ENCODE results near the gene TCP11L2. TPM values are rescaled to one million over a fixed set of nuclear protein-coding genes. Genes with fewer than 3 reads are reported as not detected.

Gene TCP11L2
- total RNA-seq, 4 donors from 2014 or later, result 35.4 to 59.8 (median 41.5) TPM

DNA sequence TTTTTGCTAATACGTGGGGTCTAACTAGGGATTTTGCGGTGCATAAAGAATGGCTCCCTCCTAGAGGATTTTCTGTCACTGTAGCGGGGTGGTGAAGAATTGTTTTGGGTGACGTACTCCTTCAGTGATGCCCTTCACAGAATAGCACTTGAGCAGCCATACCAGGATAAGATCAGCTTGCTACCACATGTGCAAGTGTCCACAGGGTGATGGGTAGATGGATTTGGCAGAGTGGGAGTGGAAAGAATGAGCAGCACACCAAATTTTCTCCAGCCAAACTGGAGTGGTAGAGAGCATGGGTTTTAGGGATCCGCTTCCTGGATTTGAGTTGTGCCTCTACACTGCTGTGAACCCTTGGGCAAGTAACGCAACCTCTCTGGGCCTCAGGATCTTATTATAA is 2.3 kb downstream of the TCP11L2 start:
- H3K36me3 ChIP-seq, result no peaks in the 10 kb centered on the region
- no peak for ATAC-seq
- TF ChIP-seq, protein P1, sequence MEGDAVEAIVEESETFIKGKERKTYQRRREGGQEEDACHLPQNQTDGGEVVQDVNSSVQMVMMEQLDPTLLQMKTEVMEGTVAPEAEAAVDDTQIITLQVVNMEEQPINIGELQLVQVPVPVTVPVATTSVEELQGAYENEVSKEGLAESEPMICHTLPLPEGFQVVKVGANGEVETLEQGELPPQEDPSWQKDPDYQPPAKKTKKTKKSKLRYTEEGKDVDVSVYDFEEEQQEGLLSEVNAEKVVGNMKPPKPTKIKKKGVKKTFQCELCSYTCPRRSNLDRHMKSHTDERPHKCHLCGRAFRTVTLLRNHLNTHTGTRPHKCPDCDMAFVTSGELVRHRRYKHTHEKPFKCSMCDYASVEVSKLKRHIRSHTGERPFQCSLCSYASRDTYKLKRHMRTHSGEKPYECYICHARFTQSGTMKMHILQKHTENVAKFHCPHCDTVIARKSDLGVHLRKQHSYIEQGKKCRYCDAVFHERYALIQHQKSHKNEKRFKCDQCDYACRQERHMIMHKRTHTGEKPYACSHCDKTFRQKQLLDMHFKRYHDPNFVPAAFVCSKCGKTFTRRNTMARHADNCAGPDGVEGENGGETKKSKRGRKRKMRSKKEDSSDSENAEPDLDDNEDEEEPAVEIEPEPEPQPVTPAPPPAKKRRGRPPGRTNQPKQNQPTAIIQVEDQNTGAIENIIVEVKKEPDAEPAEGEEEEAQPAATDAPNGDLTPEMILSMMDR (IDR thresholded peaks at IDR 0.05), result no peak
- TF ChIP-seq EP300 (IDR thresholded peaks at IDR 0.05), result no peak
- TF ChIP-seq POLR2A (IDR thresholded peaks at IDR 0.05), result no peak
- no peak for TF ChIP-seq POLR2AphosphoS5 (IDR thresholded peaks at IDR 0.05)
- H3K9me3 ChIP-seq, result no peaks in the 10 kb centered on the region
- WGBS, 2 donors (ENCODE audit: low coverage in 1 of 2), result 70 to 82% methylated on average over 3 to 4 of the region's 6 CpGs
- H3K27me3 ChIP-seq, result no peaks in the 10 kb centered on the region
- H3K4me1 ChIP-seq, result peaks cover 2 to 83% (median 22%) of the 10 kb centered on the region in 3 donors
- H3K27ac ChIP-seq, result peak overlapping the region in 2 of 4 donors; percentile 92 to 95
- H3K4me3 ChIP-seq, result peak overlapping the region in 1 of 2 donors; percentile 71

DNA sequence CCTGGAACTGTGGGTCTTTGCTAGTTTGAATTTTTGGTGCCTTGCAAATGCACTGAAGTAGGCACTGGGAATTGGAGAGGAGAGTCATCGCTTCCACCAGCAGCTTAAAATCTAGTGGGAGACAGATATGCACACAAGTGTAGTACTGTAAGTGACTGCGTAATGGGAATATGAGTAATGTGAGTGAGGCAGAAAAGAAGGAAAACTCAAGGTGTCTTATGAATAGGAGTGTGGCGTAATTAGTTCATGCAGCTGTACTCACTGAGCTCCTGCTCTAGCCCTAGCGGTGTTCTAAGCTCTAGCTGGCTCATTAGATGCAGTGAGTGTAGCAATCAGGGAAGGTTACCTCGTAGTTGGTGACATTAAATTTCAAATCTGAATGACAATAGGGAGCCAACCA is 2.8 kb downstream of the TCP11L2 start:
- H3K27me3 ChIP-seq, result no peaks in the 10 kb centered on the region
- 74 to 89% methylated on average over 4 to 5 of the region's 5 CpGs for WGBS, 2 donors (ENCODE audit: low coverage in 1 of 2)
- H3K4me1 ChIP-seq, result peaks cover 2 to 85% (median 22%) of the 10 kb centered on the region in 3 donors
- H3K36me3 ChIP-seq, result no peaks in the 10 kb centered on the region
- no peak for ATAC-seq
- no peak overlapping the region for H3K4me3 ChIP-seq
- no peaks in the 10 kb centered on the region for H3K9me3 ChIP-seq
- TF ChIP-seq POLR2A (IDR thresholded peaks at IDR 0.05), result no peak
- TF ChIP-seq, protein P1 (IDR thresholded peaks at IDR 0.05), result no peak
- TF ChIP-seq EP300 (IDR thresholded peaks at IDR 0.05), result no peak
- H3K27ac ChIP-seq, result no peak overlapping the region

DNA sequence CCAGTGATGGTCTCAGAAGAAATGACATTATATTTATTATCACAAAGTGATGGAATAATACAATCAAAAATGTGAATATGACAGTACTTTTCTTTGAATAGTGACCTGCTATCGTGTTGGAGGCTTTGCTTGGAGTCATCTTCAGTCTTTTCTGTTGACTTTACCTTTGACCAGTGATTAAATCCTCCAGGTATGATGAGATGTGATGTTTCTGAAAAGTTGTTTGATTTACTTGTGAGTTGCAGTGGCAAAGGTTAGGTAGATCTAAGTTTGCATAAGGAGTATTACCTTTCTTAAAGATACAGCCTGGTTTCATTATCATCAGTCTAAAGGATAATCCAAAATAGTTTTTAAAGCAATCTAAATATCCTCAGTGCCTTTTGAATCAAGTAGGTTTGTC is 4.6 kb downstream of the TCP11L2 start:
- 38 to 84% methylated on average over 1 of the region's 1 CpG for WGBS, 2 donors (ENCODE audit: low coverage in 1 of 2)
- TF ChIP-seq POLR2AphosphoS5 (IDR thresholded peaks at IDR 0.05) (no peak), POLR2A (IDR thresholded peaks at IDR 0.05) (no peak), EP300 (IDR thresholded peaks at IDR 0.05) (no peak)
- TF ChIP-seq, protein P1 (IDR thresholded peaks at IDR 0.05), result no peak
- H3K9me3 ChIP-seq, result no peaks in the 10 kb centered on the region
- H3K36me3 ChIP-seq, result peaks cover 0 to 10% of the 10 kb centered on the region in 2 donors
- no peak for ATAC-seq
- no peak overlapping the region for H3K27ac ChIP-seq
- H3K27me3 ChIP-seq, result no peaks in the 10 kb centered on the region
- no peak overlapping the region for H3K4me3 ChIP-seq
- peaks cover 2 to 83% (median 16%) of the 10 kb centered on the region in 3 donors for H3K4me1 ChIP-seq

DNA sequence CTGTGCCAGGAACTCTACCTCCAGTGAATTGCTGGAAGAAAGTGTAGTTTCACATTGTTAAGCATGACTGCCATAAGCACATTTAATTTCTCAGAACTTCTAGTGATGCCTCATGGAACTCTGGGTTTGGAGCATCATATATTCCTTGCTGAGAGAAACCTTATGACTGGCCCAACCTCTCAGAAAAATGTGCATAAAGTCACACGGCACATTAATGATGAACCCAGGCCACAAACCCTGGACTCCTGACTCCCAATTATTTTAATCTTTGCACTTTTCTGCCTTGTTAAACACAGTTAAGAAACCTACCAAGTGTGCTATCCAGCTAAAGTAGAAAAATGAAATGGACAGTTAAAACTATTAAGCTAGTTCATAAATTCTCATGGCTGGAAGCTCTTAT is 5.6 kb downstream of the TCP11L2 start:
- H3K4me1 ChIP-seq, result peaks cover 2 to 83% (median 16%) of the 10 kb centered on the region in 3 donors

DNA sequence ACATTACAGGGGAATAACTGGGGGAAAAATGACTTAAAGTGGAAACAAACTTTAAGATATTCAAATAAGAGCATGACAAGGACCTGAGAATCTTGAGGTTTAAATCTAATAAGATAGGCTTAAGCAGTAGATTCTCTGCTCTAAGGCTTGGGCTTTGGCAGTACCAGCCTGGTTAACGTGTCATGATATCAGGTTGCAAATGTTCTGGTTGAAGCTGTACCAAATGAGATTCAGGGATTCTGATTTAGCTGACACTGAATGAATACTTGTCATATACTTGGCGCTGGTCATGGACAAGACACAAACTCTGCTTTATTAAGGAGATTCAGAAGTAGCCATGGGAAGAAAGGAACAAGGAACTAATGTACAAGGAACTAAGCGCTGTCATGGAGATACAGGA is 6.1 kb downstream of the TCP11L2 start:
- WGBS, 2 donors (ENCODE audit: low coverage in 1 of 2), result 71 to 100% methylated on average over 1 of the region's 3 CpGs
- TF ChIP-seq POLR2A (IDR thresholded peaks at IDR 0.05), result no peak
- TF ChIP-seq, protein P1 (IDR thresholded peaks at IDR 0.05), result no peak
- H3K27me3 ChIP-seq, result no peaks in the 10 kb centered on the region
- ATAC-seq, result no peak
- H3K36me3 ChIP-seq, result peaks cover 0 to 23% of the 10 kb centered on the region in 2 donors
- no peak overlapping the region for H3K4me3 ChIP-seq
- peaks cover 2 to 80% (median 16%) of the 10 kb centered on the region in 3 donors for H3K4me1 ChIP-seq
- H3K27ac ChIP-seq, result no peak overlapping the region
- H3K9me3 ChIP-seq, result no peaks in the 10 kb centered on the region

More for the DNA sequence above, 5.6 kb downstream of the TCP11L2 start:
- 78 to 80% methylated on average over 1 of the region's 1 CpG for WGBS, 2 donors (ENCODE audit: low coverage in 1 of 2)
- no peaks in the 10 kb centered on the region for H3K27me3 ChIP-seq
- TF ChIP-seq EP300 (IDR thresholded peaks at IDR 0.05) (no peak), POLR2A (IDR thresholded peaks at IDR 0.05) (no peak), POLR2AphosphoS5 (IDR thresholded peaks at IDR 0.05) (no peak)
- TF ChIP-seq, protein P1 (IDR thresholded peaks at IDR 0.05), result no peak
- H3K9me3 ChIP-seq, result no peaks in the 10 kb centered on the region
- no peak for ATAC-seq
- H3K4me3 ChIP-seq, result no peak overlapping the region
- H3K27ac ChIP-seq, result peak overlapping the region in 1 of 4 donors; percentile 17
- H3K36me3 ChIP-seq, result peaks cover 0 to 19% of the 10 kb centered on the region in 2 donors
